Omental fat pad (tissue), 4 donors: ENCODE data around the gene EIPR1. TPM values are rescaled to one million over a fixed set of nuclear protein-coding genes. Genes with fewer than 3 reads are reported as not detected.

ENCODE experiments used
- ATAC-seq: fragments of 150-250 bp; one replicate; pipeline ENCODE4 v1.9.1; 2016; ENCODE audit warnings: mild to moderate bottlenecking, moderate library complexity; ENCODE audit not compliant: low FRiP score
- DNase-seq: peaks from one replicate; pipeline ENCODE4 v3.0.0-alpha.2; 2019; ENCODE audit warnings: low spot score
- CTCF ChIP-seq, 3 donors: fragments of 450-650 bp; IDR thresholded peaks; one replicate each; pipeline ENCODE4 v1.5.1; 2016 to 2017; ENCODE audit warnings: antibody characterized with exemption in 3 of 3, mild to moderate bottlenecking in 3 of 3, moderate library complexity in 2 of 3
- total RNA-seq, 4 donors: library from RNA; depleted of rRNA; stranded (reverse); fragments of >200 nt; gene quantifications; one replicate each; pipeline ENCODE4 v1.1.0, GENCODE V29; 2016

The EIPR1 gene
- total RNA-seq, 4 donors from 2014 or later: 18.5 to 29.8 (median 21.5) TPM

GRCh38 chr2:3296182-3296972 is 81.2 kb downstream of the EIPR1 start:
- ATAC-seq (no peak), DNase-seq (no peak)
- no peak for TF ChIP-seq CTCF (IDR thresholded peaks at IDR 0.05)

- TF ChIP-seq CTCF (IDR thresholded peaks at IDR 0.05): no peak
- no peak for ATAC-seq
- DNase-seq: no peak
Observed at GRCh38 chr2:3294493-3294892, 83.1 kb downstream of the EIPR1 start.

GRCh38 chr2:3294069-3294468 is 83.5 kb downstream of the EIPR1 start:
- no peak for ATAC-seq
- no peak for DNase-seq
- TF ChIP-seq CTCF (IDR thresholded peaks at IDR 0.05): no peak

GRCh38 chr2:3293221-3293620 is 84.4 kb downstream of the EIPR1 start:
- no peak for TF ChIP-seq CTCF (IDR thresholded peaks at IDR 0.05)
- no peak for ATAC-seq
- DNase-seq: no peak

- TF ChIP-seq CTCF (IDR thresholded peaks at IDR 0.05): no peak
Observed at GRCh38 chr2:3292416-3292815, 85.2 kb downstream of the EIPR1 start.

GRCh38 chr2:3291750-3292149 is 85.9 kb downstream of the EIPR1 start:
- ATAC-seq (no peak), DNase-seq (no peak)
- TF ChIP-seq CTCF (IDR thresholded peaks at IDR 0.05): no peak

More at GRCh38 chr2:3292416-3292815, 85.2 kb downstream of the EIPR1 start:
- no peak for DNase-seq
- ATAC-seq: no peak

- TF ChIP-seq CTCF (IDR thresholded peaks at IDR 0.05): no peak
- ATAC-seq (no peak), DNase-seq (no peak)
Observed at GRCh38 chr2:3291113-3291512, 86.5 kb downstream of the EIPR1 start.
